GM18511 (cell line): Measurements from ENCODE around the gene TRPT1.

Experiments
- ATAC-seq: cut with Tn5 transposase; IDR thresholded peaks from one replicate; pipeline ENCODE4 v1.9.1; 2021; ENCODE audit warnings: mild to moderate bottlenecking, moderate library complexity; ENCODE audit not compliant: unreplicated experiment

Gene TRPT1

GRCh38 chr11:64181506-64182411 lies 44.2 kb downstream of the TRPT1 start:
- ATAC-seq, result no peak

GRCh38 chr11:64180891-64181290 lies 45.1 kb downstream of the TRPT1 start:
- no peak for ATAC-seq

- ATAC-seq, result no peak
Observed at GRCh38 chr11:64178951-64179639, 46.9 kb downstream of the TRPT1 start.

GRCh38 chr11:64178203-64178602 lies 47.8 kb downstream of the TRPT1 start:
- ATAC-seq, result no peak

GRCh38 chr11:64176751-64177150 lies 49.2 kb downstream of the TRPT1 start:
- no peak for ATAC-seq
